ENCODE measurements around the gene N4BP3. TPM values are rescaled to one million over a fixed set of nuclear protein-coding genes. Genes with fewer than 3 reads are reported as not detected.

The N4BP3 gene
- total RNA-seq, 1 experiment from 2014 or later, result 0.33 TPM

GRCh38 chr5:178119915-178120606 lies 6.7 kb downstream of the N4BP3 start:
- DNase-seq (ENCODE audit: unreplicated experiment), result no peak
- intact Hi-C loops (cut with micrococcal nuclease), result no loop called here
- no TSS peak for BruUV-seq (replicated peaks)
- Mint-ChIP-seq H3K4me1 (ENCODE audit: insufficient read depth, unreplicated experiment) (peaks cover 5% of the 10 kb centered on the region), H3K4me3 (ENCODE audit: unreplicated experiment) (no peak overlapping the region), H3K27ac (ENCODE audit: low read depth, unreplicated experiment) (no peak overlapping the region), H3K36me3 (ENCODE audit: insufficient read depth, unreplicated experiment) (no peaks in the 10 kb centered on the region), H3K9me3 (ENCODE audit: unreplicated experiment) (no peaks in the 10 kb centered on the region), H3K27me3 (ENCODE audit: insufficient read depth, unreplicated experiment) (peaks cover 15% of the 10 kb centered on the region)
- TF ChIP-seq, protein P1, sequence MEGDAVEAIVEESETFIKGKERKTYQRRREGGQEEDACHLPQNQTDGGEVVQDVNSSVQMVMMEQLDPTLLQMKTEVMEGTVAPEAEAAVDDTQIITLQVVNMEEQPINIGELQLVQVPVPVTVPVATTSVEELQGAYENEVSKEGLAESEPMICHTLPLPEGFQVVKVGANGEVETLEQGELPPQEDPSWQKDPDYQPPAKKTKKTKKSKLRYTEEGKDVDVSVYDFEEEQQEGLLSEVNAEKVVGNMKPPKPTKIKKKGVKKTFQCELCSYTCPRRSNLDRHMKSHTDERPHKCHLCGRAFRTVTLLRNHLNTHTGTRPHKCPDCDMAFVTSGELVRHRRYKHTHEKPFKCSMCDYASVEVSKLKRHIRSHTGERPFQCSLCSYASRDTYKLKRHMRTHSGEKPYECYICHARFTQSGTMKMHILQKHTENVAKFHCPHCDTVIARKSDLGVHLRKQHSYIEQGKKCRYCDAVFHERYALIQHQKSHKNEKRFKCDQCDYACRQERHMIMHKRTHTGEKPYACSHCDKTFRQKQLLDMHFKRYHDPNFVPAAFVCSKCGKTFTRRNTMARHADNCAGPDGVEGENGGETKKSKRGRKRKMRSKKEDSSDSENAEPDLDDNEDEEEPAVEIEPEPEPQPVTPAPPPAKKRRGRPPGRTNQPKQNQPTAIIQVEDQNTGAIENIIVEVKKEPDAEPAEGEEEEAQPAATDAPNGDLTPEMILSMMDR (IDR thresholded peaks at IDR 0.05; ENCODE audit: unreplicated experiment), result no peak
- ChIA-PET POLR2A (interaction anchor here (1.2 to 1.5 kb wide), 2 partner anchors 9 to 11 kb away, joined by 3 to 6 read pairs; partner anchors contain the start of gene RMND5B), CTCF (interaction anchor here (0.5 to 2.1 kb wide), 12 partner anchors 9 to 674 kb away, joined by 3 to 8 read pairs (median 3); no protein-coding TSS in a partner anchor)

DNA sequence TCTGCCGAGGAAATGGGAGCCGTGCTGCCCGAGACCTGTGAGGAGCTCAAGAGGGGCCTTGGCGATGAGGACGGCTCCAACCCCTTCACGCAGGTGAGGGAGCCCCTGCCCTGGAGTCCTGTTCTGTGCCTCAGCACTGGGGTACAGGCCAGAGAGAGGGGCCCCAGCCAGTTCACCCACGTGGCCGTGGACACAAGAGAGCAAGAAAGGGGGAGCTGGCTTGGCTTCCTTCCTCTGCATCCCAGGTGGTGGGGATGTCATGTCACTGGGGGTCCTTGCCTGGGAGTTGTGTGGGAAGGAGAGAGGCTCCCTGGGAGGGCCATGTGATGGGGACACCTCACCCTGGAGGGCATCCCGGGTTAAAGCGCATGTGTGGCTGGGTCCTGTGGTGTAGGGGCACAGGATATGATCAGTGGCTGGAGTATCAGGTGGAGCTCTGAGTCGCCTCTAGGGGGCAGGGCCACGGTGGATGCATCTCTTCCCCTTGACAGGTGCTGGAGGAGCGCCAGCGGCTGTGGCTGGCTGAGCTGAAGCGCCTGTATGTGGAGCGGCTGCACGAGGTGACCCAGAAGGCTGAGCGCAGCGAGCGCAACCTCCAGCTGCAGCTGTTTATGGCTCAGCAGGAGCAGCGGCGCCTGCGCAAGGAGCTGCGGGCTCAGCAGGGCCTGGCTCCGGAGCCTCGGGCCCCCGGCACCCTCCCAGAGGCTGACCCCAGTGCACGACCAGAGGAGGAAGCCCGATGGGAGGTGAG lies 7.5 kb downstream of the N4BP3 start:
- no peaks in the 10 kb centered on the region for H3K9me3 Mint-ChIP-seq (ENCODE audit: unreplicated experiment)

DNA sequence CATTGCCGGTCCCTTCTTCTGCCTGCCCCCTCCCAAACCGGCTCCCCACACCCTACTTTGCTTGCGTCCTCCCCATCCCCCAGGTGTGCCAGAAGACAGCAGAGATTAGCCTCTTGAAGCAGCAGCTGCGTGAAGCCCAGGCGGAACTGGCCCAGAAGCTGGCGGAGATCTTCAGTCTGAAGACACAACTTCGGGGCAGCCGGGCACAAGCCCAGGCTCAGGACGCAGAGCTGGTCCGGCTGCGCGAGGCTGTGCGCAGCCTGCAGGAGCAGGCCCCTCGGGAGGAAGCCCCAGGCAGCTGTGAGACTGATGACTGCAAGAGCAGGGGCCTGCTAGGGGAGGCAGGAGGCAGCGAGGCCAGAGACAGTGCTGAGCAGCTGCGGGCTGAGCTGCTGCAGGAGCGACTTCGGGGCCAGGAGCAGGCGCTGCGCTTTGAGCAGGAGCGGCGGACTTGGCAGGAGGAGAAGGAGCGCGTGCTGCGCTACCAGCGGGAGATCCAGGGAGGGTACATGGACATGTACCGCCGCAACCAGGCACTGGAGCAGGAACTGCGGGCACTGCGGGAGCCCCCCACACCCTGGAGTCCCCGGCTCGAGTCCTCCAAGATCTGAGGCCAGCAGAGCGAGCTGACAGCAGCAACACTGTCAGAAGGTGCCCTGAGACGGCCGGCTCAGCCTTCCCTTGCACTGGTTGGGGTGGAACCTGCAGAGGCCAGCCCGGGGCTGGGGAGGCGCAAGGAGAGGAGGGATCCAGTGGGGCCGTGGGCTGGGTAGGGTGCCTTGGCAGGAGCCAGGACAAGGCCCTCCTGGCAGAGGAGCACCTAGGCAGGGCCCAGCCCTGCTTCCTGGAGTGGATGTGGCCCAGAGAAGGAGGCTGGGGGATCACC lies 8.3 kb downstream of the N4BP3 start:
- no peak for DNase-seq (ENCODE audit: unreplicated experiment)
- ChIA-PET POLR2A (interaction anchor here (1.0 to 1.5 kb wide), 3 partner anchors 8 to 25 kb away, joined by 3 to 6 read pairs (median 3); partner anchors contain the start of gene RMND5B), CTCF (interaction anchor here (0.6 to 1.4 kb wide), 5 partner anchors 16 to 1828 kb away, joined by 3 to 4 read pairs (median 4); no protein-coding TSS in a partner anchor)
- Mint-ChIP-seq H3K4me3 (ENCODE audit: unreplicated experiment) (no peak overlapping the region), H3K27ac (ENCODE audit: low read depth, unreplicated experiment) (no peak overlapping the region), H3K9me3 (ENCODE audit: unreplicated experiment) (no peaks in the 10 kb centered on the region), H3K27me3 (ENCODE audit: insufficient read depth, unreplicated experiment) (peaks cover 4% of the 10 kb centered on the region), H3K36me3 (ENCODE audit: insufficient read depth, unreplicated experiment) (no peaks in the 10 kb centered on the region), H3K4me1 (ENCODE audit: insufficient read depth, unreplicated experiment) (peaks cover under 1% of the 10 kb centered on the region)
- BruUV-seq (replicated peaks), result no TSS peak
- intact Hi-C loops (cut with micrococcal nuclease), result no loop called here
- TF ChIP-seq, protein P1 (IDR thresholded peaks at IDR 0.05; ENCODE audit: unreplicated experiment), result no peak

More for the DNA sequence above, 7.5 kb downstream of the N4BP3 start:
- POLR2A ChIA-PET, result interaction anchor here (1.0 to 1.5 kb wide), 3 partner anchors 9 to 26 kb away, joined by 3 to 6 read pairs (median 3); partner anchors contain the start of gene RMND5B
- Mint-ChIP-seq H3K27ac (ENCODE audit: low read depth, unreplicated experiment) (no peak overlapping the region), H3K27me3 (ENCODE audit: insufficient read depth, unreplicated experiment) (peaks cover 13% of the 10 kb centered on the region), H3K4me1 (ENCODE audit: insufficient read depth, unreplicated experiment) (peaks cover 5% of the 10 kb centered on the region), H3K4me3 (ENCODE audit: unreplicated experiment) (no peak overlapping the region), H3K36me3 (ENCODE audit: insufficient read depth, unreplicated experiment) (no peaks in the 10 kb centered on the region)
- BruUV-seq (replicated peaks), result no TSS peak
- CTCF ChIA-PET, result interaction anchor here (0.5 to 2.1 kb wide), 11 partner anchors 8 to 1827 kb away, joined by 3 to 8 read pairs (median 3); no protein-coding TSS in a partner anchor
- DNase-seq (ENCODE audit: unreplicated experiment), result peak; percentile 79
- TF ChIP-seq, protein P1 (IDR thresholded peaks at IDR 0.05; ENCODE audit: unreplicated experiment), result peak; percentile 54
- intact Hi-C loops (cut with micrococcal nuclease), result no loop called here
